Measurements from ENCODE around the gene CADM2.
A peak's percentile ranks its signal among the peaks of the same experiment; 100 is the strongest.

Gene CADM2

DNA sequence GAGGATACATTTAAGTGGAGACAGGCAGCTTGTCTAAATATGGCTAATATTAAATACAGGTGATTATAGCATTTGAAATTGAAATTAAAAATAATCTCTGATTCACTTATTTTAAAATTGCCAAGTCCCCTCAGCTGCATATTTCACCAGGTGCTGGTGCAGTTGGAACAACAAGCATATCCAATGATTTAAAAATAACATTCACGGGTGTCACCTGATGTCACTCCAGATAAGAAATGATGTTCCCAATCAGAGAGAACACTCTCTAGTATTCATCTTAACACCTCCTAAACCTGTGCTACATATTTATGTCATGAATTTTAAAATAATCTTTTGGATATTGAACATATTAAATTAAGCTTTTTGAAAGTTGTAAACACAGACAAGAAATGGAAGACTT is 249.9 kb downstream of the CADM2 start:
- no peak for DNase-seq

DNA sequence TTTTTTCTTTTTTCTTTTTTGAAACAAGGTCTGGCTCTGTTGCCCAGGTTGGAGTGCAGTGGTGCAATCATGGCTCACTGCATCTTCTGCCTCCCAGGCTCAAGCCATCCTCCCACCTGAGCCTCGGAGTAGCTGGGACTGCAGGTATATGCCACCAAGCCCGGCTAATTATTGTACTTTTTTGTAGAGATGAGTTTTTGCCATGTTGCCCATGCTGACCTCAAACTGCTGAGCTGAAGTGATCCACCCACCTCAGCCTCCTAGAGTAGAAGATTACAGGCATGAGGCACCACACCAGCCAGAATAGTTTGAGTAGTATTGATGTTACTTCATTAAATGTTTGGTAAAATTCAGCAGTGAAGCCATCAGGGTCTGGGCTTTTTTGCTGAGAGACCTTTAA is 251.8 kb downstream of the CADM2 start:
- no peak for DNase-seq

DNA sequence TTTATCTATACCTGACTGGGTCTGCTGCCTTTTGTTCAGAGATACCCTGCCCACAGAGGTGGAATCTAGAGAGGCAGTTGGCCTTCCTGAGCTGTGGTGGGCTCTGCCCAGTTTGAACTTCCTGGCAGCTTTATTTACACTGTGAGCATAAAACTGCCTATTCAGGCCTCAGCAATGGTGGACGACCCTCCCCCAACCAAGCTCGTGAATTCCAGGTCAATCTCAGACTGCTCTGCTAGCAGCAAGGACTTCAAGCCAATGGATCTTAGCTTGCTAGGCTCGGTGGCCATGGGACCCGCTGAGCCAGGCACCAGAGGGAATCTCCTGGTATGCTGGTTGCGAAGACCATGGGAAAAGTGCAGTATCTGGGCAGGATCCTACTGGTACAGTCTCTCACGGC is 270.2 kb downstream of the CADM2 start:
- DNase-seq = no peak

DNA sequence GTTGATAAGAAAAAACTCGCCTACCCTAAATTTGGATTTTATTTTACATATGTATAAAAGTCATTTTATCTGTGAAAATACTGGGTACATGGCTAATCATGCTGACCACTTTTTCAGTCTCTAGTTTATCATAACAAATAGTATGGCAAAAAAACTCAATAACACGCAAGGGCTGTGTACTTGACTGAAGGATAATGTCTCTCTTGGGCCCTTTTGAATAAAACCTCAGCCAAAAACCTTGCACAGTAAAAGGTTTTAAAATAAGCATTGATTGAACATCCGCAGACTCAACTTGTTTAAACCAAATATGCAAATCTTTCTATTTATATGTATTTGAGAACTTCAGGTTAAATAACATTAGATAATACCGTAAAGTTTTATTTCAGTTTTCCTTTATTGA is 285.3 kb downstream of the CADM2 start:
- no peak for DNase-seq

DNA sequence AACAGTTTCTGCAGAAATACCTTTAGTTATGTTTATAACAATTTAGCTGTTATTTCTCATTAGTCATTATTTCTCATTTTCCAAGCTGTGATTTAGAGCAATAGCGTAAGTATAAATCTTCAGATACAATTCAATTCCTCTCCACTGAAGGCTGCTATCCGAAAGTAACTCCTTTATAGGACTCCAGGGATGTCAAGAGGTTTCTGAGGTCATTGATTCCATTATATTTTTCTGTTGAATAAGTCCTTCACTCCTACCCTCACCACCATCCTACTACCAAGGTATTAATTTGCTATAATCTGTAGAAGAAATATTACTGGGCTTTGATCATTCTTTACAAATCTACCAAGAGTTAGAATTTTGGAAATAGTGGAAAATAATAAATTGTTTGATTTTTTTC is 285.7 kb downstream of the CADM2 start:
- no peak for DNase-seq

DNA sequence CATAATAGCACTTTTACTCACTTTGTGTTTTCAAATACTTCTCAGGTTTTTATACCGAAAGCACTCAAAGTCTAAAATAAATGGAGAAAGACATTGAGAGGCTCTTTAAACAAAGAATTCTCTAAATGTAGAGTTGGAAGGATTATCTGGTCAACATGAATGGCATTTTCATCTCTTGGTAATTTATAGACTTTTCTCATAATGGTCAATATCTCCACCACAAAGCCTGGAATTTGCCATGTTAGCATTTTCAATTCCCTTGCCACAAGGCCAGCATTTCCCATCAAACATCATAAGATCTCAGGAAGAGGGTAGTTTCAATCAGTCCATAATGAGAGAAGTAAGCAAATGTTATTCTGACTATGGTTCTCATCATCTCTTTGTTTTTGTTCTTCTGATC is 293.0 kb downstream of the CADM2 start:
- no peak for DNase-seq

DNA sequence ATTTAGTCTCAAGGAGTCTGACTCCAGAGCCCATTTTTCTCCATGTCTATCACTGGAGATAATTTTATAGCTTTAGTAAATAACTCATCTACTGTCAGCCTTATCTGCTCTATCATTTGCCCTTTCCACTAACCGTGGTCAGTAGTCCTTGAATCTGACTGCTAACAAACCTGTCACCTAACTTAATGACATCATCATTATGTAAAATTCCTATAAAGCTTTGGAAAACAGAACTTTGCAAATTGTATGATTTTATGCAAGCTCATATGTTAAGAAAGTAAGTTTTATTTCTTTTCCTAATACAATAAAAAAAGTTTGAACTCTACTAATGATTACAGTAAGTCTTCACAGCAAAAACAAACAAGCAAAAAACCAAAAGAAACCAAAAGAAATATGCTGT is 293.9 kb downstream of the CADM2 start:
- DNase-seq = no peak

DNA sequence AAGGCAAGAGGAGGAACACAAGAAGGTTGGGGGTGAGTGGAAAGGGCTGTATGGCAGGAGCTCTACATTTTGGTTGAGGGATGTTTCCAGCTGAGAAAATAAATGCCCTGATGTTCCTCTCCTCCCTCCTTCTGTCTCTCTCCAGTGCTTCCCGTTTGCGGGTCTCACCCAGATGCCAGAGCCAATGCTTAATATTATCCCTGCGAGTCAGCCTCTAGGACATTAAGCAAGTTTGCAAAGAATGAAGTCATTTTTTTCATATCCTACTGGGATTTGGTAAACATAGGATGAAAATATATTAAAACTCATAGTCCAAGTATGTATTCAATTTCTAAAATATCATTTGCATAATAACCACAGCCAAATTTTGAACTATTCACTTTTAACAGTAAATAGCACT is 295.9 kb downstream of the CADM2 start:
- DNase-seq = no peak

DNA sequence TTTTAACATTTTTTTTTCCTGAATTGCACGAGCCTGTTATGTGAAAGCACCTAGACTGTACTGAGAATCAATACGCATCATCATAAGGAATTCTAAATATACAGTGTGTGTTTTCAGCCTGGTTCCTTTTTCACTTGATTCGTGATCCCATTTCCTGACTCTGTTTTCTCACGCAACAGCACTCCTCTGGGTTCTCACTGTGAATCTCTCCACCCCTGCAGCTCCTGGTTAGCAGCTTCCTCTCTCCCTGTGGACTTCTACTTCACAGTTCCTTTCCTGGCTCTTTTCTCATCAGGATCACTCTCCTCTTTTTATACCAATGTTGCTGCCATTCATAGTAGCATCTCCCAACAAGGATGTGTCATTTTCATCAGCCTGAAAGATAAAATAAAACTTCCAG is 297.2 kb downstream of the CADM2 start:
- DNase-seq = no peak

DNA sequence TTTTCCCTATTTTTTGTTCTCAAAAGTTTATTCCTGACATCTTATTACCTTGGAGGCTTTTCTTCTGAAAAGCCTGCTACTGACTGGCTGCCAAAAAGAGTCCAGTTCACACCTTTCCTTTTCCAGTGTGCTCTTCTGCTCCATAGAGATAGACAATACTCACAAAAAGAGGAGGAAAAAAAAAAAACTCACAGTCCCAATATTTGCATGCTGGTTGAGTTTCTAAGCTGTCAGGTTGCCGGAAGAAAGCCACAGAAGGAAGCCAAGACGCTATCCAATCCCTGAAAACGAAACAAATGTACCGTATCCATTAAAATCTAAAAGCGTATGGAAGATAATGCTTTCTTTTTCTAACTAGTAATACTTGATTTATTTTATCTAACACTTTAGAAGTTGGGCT is 299.5 kb downstream of the CADM2 start:
- DNase-seq = no peak

DNA sequence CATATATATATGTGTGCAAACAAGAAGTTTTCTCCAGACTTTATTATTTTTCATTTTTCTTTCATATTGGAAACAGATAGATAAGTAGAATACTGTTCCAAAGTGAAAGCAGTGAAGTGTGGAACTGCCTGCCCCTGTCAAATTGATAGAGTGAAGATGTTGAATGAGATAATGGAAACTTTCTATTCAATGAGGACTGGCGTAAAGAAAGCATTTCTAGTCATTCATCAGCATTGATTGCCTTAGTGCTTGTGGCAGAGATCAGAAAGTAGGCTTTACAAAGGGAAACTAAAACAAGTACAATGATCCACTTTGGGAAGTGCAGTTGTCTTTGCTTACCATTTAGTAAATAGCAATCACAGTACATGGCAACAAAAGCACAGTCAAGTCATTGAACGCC is 300.0 kb downstream of the CADM2 start:
- peak; percentile 47 for DNase-seq

DNA sequence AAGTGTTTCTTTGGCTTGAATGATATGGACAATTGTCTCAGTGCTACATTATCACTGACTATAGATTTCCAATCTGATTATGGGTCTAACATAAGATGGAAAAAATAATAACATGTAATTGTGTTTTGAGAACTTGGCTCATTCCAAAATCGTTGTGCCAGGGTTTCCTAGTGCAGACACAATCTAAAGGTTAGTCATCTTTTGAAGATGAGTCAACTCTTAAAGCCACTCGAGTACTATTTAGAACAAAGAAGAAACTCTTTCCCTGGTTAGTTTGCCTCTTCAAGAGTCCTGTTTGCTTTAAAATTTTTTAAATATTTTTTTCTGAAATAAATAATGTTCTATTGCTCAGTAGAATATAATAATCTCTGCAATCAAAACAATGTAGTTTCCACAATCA is 301.0 kb downstream of the CADM2 start:
- peak; percentile 2 for DNase-seq

DNA sequence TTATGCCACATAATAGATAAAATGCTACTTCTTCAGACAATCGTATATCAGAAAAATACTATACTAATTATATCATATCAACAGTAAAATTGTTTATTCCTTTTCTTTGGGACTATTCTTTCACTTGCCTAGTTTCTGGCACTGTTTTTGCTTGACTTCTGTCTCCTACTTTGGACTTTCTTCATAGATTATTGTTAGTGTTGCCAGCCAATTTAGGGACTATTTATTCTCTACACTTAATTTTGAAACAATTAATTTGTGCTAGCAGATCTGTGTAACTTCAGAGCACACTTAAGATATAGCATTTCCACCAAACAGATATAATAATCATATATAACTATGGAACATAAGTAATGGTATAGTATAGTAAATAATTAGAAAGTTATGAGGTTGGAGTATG is 305.6 kb downstream of the CADM2 start:
- DNase-seq = no peak

DNA sequence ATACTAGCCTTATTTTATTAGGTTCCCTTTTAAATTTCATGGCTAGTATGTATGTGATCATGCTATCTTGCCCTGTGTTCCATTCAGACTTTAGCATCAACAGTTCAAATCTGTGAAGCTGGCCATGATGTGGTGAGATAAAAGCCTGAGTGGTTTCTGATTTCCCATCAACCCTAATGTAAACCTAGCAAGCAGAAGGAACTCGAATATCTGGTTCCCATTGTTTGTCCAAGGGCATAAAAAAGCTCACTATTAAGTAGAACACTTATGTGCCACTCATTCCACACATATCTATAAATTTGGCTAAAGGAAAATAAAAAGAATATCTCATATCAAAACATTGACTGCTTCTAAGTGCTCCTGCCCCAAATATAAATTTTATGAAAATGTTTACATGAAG is 311.7 kb downstream of the CADM2 start:
- no peak for DNase-seq

DNA sequence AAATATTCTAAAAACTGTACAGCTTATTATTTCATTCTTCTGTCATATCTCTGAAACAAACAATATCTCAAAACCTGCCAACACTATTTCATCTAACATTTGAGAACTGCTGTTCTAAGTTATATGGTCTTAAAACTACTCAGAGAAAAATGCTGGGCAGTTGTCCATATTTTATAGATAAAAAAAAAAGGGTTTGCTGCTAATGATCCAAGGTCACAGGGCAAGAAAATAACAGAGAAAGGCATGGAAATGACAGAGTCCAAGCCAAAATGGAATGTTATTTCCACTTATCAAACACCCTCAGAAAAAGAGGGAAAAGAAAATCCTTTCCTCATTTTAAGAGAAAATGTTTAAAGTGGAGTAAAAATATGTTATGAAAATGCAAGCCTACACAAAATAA is 313.1 kb downstream of the CADM2 start:
- no peak for DNase-seq

DNA sequence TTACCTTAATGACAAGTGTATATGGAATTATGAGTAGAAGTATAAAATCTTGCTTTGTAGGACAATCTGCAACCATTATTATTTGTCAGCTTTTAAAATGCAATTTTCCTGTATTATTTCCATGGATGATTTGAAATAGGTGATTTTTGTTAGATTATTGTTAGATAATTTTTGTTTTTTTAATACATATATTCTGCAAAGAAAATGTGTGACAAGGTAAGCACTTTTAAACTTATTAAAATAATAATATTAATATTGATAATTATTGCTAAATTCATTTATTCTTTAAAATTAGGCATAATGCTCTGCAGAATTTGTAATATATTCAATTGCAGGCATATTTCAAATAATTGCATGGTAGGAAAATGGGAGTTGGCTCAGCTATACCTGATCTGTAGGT is 329.5 kb downstream of the CADM2 start:
- no peak for DNase-seq

DNA sequence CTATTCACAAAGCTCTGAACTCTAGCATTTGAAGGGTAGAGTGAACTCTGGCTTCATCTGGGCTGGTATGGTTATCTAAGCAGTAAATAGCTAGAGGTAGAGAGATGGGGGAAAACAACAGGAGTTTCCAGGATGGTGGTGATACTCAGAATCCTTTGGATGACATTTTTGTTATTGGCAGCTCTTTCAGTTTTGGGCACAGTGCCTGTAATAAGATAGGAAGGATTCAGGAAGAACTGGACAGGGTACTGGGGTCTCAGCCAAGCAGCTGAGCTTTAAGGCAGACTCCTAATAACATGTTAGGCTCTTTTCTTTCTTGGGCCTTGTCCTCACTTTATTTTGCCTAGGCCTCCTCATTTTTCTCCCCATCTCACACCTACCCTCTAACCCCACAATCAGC is 338.5 kb downstream of the CADM2 start:
- DNase-seq = no peak

DNA sequence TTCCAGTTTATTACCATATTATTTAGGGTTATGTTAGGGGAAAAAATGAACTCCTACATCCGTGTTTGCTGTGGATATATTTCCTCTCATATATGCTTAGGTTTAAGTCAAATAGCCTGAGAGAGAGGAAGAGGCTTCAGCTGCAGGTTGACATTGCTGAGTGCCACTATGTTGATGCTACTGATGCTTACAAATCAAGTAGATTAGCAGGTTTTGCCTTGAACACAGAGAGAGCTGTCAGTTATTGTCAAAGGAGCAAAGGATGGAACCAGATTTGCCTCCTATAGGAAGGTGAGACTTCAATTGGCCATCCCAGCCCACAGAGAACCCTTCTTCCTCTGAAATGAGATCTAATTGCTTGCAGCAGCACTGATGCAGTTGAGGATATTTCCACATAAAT is 339.2 kb downstream of the CADM2 start:
- DNase-seq = no peak

DNA sequence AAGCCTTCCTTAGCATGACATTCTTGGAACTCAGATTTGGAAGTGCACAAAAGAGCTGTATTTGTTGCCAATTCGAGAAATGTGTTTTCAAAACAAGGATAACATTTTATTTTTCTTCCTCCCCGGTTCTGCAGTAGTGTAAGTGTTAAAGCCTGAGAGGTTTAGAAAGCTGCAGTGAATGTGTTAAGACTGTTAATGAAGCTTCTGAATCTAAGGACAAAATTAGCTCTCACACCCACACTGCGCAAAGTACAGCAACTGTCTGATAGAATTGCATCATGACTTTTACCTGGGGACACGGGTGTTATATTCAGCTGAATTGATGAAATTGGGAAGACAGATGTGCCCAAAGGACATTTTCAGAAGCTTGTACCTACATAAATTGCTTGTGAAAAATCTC is 344.4 kb downstream of the CADM2 start:
- DNase-seq = no peak

DNA sequence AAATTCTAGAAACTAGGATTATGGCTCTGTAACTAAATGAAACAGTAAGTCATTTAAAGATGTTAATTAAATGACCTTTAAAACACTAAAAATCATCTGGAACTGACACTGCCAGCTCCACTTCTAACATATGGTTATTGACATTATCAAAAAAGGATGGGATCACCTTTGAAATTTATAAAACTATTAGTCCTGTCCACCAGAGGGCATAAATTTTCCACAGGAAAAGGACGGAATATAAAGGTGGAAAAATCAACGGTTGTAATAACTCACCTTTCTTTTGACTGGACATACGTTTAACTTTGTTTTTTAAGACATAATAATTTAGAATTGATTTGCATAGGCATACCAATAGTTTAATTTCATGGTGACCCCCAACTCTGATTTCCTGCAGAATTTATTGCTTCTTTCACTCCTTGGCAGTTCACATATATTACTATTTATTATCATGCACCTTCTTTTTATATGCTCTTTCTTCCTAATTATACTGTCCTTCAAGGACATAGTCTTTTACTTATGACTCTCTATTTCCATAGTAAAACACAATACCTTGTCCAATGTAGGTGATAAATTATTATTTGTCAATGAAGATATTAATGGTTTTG is 345.7 kb downstream of the CADM2 start:
- DNase-seq = no peak

DNA sequence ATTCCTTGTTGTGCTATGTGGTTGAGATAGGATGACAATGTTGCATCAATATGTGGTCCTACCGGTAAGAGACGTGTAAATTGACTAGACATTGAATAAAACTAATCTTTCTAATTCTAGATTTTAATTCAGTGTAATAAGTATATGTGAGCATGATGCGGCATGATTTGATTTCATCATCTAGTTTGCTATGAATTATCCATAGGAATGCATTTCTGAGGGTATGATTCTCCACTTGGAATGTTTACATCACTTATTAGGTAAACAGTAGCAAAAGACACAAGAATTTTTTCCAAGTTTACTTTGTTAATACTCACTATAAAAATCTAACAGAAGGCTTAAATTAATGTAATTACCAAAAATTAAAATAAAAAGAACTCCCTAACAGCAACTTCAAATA is 353.5 kb downstream of the CADM2 start:
- no peak for DNase-seq

DNA sequence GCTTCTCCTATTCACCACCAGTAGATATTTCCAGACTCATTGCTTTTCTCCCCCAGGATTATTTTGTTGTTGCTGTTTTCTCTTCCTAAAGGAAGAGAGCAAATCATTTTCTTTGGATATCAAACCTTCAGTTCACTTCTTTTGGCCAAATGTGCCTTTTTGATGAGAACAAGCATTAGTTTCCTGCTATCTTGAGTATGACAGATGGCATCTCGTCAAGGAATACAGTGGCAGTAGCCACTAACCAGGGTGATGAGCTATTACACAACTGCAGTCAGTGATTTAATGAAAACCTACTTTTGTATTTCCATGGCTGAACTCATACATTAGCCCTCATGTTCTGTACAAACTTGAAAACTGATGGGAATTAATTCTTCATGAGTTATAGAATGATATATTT is 354.6 kb downstream of the CADM2 start:
- DNase-seq = no peak

DNA sequence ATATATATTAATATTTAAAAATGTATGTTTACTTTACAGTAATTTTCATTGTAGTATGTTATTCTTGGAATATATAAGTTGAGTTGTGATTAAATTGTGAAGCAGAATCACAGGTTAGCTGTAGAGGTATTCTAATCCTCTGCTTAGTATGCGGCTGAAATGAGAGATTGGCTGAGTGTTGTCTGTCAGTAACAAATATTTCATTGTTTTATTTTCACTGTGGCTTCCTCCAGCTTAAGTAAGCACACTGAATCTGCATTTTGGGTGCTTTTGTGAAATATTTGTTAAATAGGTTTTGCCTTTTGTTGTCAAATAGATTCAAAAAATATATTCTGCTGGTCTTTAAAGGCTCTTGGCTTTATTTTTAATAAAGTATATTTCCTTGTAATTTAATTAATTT is 357.5 kb downstream of the CADM2 start:
- no peak for DNase-seq

DNA sequence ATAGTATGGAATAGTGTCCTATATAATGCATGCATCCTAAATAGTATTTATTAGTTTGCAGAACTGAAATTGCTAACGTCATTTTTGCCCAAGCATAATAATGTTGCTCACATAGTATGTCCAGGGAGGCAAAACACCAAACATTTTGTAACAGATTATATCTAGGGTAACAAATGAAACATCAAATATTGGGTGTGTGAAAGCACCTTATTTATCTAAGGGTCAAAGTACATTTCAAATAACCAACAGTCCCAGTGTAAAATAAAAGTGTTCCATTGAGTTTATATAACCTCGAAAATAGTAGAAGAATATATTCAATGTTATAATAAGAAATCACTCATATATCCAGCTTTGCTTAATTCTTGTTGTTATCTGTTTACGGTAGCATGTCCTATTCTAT is 363.1 kb downstream of the CADM2 start:
- DNase-seq = no peak

DNA sequence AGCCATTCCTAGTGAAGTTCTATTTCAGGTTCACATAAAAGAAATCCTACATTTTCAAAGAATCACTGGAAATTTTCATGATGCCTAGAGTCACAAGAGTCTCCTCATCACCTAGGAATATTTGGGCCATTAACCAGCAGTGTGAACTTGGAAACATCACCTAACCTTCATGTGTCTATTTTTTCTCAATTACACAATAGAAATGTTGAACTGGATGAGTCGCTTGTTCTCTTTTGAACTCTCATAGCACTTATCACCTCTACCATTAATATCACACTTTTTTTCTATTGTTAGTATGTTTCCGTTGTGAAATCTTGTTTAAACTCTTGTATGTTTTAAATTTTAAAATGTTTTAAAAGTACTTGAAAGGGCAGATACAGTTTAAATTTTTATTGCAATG is 371.3 kb downstream of the CADM2 start:
- no peak for DNase-seq

DNA sequence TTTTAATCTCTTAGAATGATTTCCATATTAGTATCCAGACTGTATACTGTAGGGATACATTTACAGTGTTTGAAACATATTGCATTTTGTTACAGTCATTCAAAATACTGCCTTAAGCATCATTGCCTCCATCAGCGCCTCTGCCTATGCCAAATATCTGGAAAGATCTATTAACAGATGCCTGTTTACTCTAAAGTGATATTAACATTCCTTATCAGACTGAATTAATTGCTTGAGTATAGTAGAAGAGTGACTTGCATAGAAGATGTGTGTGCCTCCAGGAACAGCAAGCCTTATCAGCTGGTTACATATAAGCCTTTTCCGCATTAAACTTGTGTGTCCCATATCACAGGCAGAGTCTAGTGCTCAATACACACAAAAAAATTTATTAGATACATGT is 379.1 kb downstream of the CADM2 start:
- DNase-seq = no peak

Data from NCI-H345 (cell line).